Hematopoietic multipotent progenitor cell treated with erythropoietin and hydrocortisone succinate and interleukin-3 and kit ligand, for 8 days (in vitro differentiated cells): Measurements from ENCODE around the gene SLC1A2.
A peak's percentile ranks its signal among the peaks of the same experiment; 100 is the strongest.

Experiments
- DNase-seq: peaks from one replicate; pipeline ENCODE4 v3.0.0-alpha.2; 2015

Gene SLC1A2

DNA sequence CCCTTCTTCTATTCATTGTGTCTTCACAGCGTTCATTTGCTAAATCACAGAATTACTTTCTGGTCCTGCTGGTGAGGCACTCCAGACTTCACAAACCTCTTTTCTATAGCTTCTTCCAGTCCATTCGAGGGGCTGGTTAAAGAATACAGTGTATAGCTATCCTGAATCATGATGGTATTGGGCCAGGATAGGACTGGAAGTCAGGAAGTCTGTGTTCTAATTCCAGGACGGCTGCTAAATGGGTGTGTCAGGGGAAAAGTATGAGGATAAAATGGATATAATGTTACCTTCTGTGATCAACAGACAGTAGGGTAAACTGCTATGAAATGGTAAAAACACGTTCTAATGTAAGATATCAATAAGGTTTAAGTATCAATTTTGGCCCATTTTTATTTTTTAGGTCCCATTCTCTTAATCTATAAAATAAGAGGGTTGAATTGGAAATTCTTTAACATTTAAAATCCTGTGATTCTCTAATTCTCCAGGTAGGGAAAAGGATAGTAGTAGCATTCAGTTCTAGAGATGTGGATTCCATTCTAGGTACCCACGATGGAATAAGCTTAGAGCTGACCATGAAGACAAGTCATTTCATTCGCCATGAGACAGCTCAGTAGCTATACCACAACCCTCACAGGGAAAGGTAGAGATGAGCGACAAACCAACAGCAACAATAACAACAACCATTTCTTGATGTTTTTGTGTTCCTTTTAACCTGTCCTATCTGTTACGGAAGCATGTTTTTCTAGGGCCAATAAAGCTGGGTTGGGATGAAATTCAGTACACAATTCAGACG is 96.1 kb downstream of the SLC1A2 start:
- no peak for DNase-seq

DNA sequence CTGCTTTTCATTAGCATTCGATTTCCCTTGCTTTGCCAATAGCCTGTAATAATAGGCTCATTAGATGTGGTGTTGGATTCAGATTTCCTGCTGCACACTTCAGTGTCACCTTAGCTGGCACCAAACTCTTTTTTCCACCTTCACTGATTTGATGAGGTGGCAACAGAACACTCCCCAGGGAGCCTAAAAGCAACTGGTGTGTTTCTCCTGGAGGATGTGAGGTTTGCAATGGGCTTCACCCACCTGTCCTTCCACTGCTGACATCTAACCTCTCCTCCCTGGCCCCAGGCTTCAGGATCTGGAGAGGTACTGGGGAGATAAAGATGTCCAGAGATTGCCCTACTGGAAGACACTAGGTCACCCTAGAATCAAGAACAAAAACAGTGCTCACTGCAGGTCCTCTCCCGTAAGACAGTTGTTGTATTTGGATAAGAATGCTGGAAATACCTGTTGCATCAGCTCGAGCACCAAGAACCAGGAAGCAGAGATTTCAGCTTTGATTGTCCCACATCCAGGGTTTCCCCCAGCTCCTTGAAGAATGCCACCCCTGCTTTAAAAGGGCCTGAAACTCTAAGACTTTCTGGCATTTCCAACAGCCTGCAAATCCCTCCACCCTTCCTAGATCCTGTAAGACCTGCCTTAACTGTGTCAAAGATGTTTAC is 96.9 kb downstream of the SLC1A2 start:
- no peak for DNase-seq

DNA sequence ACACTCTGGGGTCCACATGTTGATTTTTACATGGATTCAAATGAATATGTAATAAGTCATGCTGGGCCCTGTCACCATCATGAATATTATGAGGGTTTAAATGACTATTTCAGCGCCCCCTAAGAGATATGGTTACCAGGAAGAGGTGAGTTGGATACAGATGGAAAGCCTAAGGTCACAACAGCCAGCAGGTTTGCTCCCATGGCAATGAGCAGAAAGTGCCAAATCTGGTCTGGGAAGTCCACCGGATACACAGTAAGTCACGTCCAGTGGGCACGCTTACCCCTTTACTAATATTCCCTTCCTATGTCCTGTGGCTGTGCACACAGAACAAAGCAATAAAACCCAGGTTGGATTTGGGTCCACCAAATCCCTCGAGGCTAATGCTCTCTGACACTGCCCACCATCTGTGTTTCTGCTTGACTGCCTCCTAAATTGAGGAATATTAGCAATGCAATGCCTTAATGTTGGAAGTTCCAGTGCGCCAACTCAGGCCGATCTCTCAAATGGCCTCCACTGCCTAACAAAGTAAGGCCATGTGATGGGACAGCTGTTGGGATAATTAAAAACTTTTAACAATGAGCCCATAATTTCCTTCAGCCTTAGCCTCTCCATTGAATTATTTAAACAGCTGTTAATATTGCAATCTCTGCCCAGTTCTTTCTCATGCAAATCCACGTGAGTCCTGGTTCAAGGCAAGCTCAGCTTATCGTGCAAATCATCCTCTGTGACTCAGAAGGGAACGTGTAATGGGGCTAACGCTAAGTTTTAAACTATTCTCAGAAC is 97.6 kb downstream of the SLC1A2 start:
- DNase-seq, result no peak

DNA sequence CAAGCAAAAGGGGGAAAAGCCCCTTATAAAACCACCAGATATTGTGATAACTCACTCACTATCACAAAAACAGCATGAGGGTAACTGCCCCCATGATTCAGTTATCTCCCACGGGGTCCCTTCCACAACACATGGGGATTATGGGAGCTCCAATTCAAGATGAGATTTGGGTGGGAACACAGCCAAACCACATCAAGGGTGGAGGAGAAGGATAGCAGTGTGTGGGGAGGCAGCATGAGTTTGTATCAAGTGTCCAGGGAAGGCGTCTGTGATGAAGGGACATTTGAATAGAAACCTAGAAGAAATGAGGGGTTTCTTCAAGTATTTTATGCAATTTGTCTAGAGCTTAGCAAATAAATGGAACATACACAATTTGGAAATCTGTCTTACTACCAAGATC is 98.2 kb downstream of the SLC1A2 start:
- DNase-seq, result peak; percentile 67

DNA sequence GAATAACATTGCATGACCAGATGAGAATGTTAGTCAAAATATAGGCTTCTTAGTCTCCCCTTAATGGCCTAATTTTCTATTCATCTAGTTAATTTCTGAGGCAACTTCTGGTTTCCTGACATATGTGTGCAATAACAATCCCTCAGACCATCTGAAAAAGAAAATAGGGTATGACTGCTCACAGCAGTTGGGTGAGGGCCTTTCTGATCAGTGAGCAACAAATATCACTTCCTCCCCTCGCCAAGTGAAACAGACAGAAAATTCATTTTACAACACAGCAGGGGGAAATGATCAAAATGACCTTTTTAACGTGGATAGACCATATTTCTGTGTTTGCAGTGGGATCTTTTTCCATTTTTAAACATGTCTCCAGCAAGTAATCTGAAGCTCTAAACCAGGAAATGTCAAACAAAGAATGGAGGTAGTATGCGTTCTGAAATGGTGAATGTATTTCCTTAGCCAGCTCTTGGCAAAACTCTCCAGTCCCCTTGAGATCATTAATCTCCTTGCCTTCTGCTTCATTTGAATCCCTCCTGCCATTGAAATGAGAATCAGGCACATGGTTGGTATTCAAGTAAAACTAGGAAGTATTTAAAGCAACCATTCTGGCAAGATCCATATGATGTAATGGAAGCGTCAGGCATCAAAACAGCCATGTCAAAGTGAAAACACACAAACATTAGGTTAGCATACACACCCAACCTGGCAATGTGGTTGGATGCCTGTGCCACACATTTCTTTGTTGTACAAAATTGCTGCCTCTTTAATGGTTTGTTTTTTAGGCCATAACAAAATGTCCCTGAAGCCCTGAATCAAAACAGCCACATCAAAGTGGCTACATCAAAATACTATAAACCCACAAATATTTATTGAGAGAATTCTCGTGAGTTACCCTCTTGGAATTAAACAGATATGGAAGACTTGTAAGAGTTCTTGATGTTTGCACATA is 100.1 kb downstream of the SLC1A2 start:
- DNase-seq, result no peak

DNA sequence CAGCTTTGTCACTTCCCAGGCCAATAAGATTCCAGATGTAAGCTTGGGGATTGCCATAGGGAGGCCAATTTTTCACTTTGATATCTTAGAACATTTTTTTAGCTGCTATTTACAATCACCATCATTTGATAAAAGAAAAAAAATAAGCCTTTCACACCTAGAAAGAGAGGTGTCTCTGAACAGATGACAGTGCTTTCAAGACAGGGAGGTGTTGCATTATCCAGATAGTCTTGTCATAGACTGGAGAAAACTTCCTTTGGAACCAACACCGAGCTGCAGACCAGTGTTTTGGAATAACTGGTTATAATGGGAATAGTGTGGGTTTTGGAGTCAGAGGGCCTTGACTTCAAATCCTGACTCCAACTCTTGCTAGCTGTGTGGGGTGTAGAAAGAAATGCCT is 101.0 kb downstream of the SLC1A2 start:
- no peak for DNase-seq

DNA sequence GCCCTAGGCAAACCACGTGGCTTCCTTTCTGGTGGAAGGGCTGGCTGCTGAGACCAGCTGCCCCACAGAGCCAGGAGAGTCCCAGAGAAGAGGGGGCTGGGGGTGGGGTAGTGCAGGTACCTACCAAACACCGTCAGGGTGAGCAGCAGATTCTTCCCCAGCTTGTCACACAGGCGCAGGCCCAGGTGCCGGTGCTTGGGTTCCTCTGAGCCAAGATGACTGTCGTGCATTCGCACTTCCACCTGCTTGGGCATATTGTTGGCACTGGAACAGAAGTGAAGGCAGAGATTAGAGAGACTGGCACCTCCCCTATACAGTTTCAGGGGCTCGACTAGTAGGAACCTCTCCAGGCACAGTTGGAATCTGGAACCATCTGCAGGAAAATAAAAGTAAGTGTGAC is 102.1 kb downstream of the SLC1A2 start:
- no peak for DNase-seq

DNA sequence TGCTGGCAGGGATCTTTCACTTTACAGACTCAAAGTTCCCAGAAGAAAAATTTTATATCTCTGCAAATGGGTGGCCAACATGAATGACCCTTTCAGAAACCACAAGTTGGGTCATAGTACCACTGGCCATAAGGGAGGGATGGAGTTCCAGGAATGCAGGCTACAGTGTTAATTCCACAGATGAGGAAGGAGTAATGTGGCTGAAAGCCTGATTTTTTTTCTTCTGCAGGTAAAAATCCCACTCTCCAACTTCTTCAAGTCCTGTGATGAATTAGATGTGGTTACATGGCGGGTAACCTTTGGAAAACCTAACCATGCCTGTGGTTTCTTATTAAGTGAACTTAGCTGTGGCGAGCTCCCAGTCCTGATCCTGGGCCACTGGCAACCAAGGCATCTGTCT is 103.2 kb downstream of the SLC1A2 start:
- DNase-seq, result no peak

DNA sequence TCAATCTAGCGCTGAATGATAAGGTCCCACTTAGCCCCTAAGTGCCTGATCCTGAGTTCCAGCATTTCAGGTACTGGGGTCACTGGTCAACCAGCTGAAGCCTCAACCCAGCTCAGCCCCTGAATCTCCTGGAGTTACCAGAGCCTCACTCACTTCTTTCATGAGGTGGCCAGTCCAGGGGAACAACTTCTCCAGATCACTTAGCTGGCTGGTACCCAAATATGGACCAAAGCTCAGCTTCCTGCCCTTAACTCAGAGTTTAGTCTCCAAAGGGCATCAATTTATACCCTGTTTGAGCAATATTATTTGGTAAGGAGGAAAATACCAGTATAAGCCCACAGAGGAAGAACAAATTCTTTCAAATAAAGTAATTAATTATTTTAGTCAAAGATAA is 105.6 kb downstream of the SLC1A2 start:
- no peak for DNase-seq

DNA sequence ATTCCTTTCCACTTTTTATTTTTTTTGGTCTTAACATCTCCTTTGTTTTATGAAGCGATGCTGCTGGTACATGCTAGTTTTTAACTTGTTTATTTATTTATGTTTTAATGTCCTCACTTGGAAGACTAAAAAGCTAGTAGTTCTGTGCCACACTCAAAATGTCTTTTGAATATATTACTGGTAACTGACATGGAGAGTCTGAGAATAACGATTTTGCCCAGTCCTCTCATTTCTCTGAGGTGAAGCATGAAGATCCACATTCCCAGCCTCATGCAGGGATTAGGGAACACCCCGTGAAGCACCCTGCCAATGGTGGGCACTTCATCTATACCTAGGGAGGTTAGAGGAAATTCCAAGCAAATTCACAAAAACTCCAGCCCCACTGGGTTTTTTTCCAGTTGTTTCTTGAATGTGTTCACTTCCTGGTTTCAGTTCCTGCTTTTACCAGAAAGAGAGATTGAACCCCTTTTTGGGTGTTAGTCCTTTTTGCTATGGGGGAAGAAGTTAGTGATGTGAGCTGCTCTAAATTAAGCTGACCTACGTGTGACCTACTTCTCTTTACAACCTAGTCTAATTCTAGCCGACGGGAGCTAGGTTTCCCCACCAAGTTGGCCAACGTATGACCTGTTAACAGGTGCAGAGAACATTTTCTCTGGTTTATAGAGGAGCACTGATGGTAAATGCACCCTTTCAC is 106.1 kb downstream of the SLC1A2 start:
- no peak for DNase-seq

DNA sequence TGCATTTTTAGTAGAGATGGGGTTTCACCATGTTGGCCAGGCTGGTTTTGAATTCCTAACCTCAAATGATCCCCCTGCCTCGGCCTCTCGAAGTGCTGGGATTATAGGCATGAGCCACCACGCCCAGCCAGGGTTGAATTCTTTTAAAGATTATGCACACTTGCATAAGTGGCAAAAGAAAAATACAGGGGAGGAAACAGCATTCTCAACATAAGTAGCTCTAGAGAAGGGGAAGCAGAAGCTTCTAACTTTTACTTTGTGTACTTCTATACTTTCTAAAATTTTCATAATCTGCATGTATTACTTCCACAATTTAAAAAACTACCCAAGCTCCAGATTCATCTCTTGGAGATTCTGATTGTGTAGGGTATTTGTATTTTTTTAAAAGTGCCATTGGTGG is 108.0 kb downstream of the SLC1A2 start:
- DNase-seq, result no peak

DNA sequence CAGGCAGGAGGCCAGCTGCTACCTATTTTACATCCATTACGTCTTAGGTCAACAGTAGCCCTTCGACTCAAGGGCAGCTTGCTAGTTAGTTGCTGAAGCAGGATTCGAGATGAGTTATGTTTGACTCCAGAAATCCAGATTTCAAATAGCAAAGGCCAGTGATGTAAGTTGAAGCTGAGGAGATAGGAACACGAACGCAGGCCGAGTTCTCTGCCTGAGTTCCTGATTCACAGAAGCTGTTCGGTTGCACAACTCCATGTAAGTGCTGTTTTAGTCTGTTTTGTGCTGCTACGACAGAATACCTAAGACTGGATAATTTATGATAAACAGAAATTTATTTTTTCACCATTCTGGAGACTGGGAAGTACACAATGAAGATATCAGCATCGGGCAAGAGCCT is 111.2 kb downstream of the SLC1A2 start:
- no peak for DNase-seq

DNA sequence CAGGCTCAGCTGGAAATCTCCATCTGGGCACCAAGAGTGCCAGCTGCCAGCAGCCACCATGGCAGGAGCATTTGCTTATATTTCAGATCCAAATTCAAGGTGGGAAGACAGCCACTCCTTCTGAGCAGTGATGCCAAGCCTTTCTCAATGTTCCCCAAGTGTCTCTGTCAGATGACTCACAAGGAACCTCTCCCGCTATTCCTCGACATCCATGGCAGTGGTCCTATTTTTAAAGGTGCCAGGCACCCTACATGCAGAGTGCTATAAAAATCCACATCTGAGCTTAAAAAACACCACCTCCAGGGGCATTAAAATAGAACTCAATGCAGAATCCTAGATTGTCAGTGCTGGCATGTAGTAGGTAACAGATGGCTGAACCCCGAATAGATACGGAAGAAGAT is 112.1 kb downstream of the SLC1A2 start:
- no peak for DNase-seq

DNA sequence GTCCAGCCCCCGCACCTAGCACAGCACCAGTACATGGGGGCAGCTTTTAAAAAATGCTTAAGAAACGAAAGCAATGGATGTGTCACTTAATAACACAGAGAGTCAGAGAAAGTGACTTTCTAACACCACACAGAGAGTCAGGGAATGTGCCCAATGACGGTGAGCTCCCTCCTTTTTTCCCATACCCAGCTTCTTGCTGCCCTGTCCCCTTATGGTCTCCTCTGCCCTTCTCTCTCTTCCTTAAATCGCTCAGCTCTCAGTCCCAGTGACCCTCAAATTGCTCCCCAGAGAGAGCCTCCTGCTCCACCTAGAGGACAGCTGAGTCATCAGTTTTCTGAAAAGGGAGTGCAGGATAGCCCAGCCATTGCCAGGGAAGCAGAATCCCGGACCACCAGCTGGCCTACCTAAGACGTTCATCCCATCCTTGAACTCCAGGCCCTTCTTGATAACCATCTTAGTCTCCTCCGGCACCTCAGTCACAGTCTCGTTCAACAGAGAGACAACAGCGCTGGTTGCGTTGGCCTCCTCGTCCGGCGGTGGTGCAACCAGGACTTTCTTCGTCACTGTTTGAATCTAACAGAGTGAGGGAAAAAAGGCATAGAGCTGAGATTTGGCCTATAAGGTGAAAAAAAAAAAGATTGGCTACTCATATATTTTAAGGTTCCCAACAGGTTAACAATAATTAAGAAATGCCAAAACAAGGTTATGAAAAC is 113.5 kb downstream of the SLC1A2 start:
- peak; percentile 44 for DNase-seq

DNA sequence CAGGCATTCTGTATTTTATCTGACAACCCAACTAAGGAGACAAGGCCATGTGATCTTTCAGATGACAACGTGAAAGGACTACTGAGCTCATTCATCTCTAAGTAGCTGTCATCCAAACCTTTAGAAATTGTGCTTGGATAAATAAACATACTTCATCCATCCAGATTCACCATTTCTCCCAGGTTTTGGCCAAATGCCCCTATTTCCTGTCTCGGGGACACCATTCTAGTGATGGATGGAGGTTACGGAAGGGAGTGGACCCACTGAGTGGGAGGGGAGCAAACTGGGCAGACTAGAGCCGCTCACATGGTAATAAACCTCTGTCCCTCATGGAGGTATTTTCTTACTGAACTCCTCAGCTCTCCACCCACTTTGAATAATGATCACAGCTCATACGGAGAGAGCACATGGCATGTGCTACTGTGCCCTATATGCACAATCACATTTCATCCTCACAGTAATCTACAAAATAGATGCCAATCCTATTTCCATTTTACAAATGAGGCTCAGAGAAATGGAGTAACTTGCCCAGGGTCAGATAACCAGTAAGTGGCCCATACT is 114.4 kb downstream of the SLC1A2 start:
- DNase-seq, result no peak

DNA sequence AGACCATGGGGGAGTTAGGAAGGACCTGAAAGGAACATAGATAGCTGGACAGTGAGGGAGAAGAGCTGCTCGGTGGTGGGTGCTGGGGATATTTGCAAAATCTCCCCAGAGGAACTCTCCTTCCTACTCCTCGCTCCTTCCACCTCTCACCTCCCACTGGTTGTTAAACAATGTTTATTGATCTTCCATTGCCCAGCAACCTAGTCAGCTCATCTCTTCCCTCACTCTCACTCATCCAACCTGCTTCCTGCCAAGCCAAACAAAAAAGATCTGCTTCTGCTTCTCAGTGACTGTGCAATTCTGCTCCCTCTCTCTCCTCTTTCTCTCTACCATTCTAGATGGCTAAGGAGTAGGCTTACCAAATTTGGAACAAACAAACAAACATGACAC is 115.0 kb downstream of the SLC1A2 start:
- no peak for DNase-seq

DNA sequence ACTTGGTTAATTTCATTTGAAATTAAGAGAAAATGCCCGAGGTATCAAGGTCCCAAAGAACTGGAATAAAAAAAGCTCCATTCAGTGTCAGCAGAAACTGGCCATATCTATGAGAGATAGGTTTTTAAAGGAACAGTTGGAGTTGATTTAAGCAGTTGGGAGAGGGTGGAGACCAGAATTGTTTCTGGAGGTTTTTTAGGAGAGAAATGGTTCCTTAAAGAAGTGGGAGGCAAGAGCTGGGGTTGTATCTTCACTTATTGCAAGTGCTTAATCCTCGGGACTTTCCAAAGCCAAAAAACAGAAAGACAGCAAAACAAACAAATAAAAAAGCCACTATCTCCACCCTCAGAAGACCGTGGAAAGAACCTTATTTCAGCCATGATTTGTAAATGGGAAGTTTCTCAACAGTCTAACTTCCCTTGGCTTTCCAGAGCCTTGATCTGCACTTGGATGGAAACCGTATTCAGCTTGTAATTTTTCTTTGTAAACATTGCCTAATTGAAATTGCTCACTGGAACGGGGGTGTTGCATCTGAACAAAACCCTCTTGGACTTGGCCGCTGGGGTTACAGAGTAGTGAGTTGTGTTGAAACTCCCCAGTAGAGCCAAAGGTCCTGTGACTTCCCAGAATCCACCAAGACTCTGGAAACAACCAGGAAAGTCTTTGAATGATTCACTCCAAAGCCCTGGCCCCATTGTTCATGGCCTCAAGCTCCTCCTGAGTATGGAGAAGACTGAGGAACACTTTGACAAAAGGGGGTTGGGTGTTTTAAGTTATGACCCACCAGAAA is 115.6 kb downstream of the SLC1A2 start:
- DNase-seq, result no peak

DNA sequence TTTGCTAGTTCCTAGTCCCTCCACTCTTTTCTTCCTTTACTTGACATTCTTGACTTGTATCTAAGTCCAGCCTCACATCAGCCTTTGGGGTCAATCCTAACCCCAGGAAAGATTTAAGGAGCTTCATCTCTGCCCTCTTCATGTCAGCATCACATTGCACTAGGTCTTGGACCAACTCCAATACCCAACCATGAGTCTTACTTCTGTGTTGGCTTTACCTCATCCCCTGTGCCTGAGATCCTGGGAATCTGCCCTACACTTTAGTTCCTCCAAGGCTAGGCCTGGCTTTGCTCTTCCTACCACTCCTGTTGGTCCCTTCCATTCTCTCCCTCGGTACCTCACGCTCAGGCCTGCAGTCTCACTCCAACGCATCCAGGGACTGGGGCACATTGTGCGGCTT is 117.0 kb downstream of the SLC1A2 start:
- DNase-seq, result no peak

DNA sequence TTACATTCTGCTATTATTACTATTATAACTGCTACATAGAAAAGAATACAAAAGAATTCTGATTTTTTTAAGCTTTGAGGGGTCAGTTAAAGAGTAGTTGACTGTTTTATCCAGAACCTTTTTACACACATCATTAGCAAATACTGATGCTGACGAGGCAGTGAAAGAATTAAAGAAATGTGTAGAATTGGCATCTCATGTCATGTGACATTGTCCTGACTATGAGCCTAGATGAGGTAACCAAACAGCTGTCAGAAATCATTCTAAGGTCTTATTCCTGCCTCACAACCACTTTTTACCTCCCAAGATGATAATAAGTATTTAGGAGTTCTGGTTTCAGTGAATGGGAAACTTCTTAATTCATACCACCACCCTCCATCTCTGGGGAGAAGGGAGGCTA is 121.0 kb downstream of the SLC1A2 start:
- no peak for DNase-seq

DNA sequence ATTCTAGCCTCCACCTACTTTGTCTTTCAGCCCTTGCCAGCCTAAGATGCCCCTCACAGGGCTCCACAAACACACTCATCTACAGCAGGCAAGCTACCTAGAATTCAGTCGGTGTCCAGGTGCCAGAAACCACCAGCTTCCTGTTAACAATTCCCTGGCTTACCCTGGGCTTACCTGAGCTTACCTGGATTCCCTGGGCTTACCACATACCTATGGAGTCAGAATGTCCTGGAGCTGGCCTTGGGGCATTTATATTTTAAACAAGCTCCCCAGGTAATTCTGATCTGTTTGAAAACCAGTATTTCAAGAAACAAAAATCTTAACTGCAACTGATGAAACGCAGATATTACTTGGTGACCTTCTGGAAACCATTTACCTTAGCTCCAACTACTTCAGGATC is 123.6 kb downstream of the SLC1A2 start:
- DNase-seq, result no peak
